Measurements from ENCODE around the gene DNAI1. TPM values are rescaled to one million over a fixed set of nuclear protein-coding genes. Genes with fewer than 3 reads are reported as not detected.

DNAI1 gene
- total RNA-seq, 2 experiments from 2014 or later, result not detected

DNA sequence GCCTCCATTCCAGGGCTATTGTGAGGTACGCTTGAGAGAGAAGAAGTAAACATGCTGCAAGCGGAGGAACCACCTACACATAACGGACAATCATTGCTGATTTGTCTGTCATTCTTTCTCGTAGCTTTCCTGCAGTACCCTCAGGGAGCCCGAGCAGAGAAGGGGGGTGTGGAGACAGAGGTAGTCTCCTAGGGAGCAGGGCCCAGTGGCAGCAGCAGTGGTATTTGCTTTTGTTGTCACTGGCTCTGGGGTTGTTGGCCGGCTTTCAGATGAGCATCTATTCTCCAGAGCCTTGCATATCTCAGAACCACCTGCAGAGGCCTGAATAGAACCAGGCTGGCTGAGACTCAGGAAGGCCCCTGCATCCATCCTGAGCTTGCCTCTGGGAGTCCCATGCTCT is 44.3 kb downstream of the DNAI1 start:
- H3K36me3 ChIP-seq (ENCODE audit: insufficient read depth, low read length), result no peaks in the 10 kb centered on the region
- Mint-ChIP-seq H3K9me3 (no peaks in the 10 kb centered on the region), H3K27ac (no peak overlapping the region), H3K4me1 (ENCODE audit: low read depth) (no peaks in the 10 kb centered on the region), H3K36me3 (ENCODE audit: low read depth) (no peaks in the 10 kb centered on the region), H3K4me3 (no peak overlapping the region), H3K27me3 (peaks cover 13% of the 10 kb centered on the region)
- H3K27me3 ChIP-seq (ENCODE audit: control insufficient read depth in 1 of 2, insufficient read depth in 2 of 2, low read length in 2 of 2), result no peaks in the 10 kb centered on the region
- intact Hi-C loops (cut with DNase I, micrococcal nuclease), result loop anchor here in 1 of 2 experiments (5.0 kb wide), 1 partner anchor 134 kb away; the partner anchor contains the start of gene SIGMAR1
- no peak overlapping the region for H3K27ac ChIP-seq (ENCODE audit: low read depth in 1 of 2, low read length in 2 of 2)
- no peak for ATAC-seq (ENCODE audit: poor library complexity)
- no peak overlapping the region for H3K4me3 ChIP-seq (ENCODE audit: low read length)
- no peak for DNase-seq
- ChIA-PET CTCF (interaction anchor here (0.9 kb wide), 1 partner anchor 99 kb away, joined by 3 read pairs; no protein-coding TSS in a partner anchor), POLR2A (no interaction called here)
- H3K9me3 ChIP-seq (ENCODE audit: control insufficient read depth in 1 of 2, insufficient read depth in 1 of 2, low read length in 2 of 2), result no peaks in the 10 kb centered on the region
- peaks cover 3% of the 10 kb centered on the region for H3K4me1 ChIP-seq (ENCODE audit: insufficient read depth, low read length)
- TF ChIP-seq, protein P1, sequence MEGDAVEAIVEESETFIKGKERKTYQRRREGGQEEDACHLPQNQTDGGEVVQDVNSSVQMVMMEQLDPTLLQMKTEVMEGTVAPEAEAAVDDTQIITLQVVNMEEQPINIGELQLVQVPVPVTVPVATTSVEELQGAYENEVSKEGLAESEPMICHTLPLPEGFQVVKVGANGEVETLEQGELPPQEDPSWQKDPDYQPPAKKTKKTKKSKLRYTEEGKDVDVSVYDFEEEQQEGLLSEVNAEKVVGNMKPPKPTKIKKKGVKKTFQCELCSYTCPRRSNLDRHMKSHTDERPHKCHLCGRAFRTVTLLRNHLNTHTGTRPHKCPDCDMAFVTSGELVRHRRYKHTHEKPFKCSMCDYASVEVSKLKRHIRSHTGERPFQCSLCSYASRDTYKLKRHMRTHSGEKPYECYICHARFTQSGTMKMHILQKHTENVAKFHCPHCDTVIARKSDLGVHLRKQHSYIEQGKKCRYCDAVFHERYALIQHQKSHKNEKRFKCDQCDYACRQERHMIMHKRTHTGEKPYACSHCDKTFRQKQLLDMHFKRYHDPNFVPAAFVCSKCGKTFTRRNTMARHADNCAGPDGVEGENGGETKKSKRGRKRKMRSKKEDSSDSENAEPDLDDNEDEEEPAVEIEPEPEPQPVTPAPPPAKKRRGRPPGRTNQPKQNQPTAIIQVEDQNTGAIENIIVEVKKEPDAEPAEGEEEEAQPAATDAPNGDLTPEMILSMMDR (IDR thresholded peaks at IDR 0.05), result no peak

DNA sequence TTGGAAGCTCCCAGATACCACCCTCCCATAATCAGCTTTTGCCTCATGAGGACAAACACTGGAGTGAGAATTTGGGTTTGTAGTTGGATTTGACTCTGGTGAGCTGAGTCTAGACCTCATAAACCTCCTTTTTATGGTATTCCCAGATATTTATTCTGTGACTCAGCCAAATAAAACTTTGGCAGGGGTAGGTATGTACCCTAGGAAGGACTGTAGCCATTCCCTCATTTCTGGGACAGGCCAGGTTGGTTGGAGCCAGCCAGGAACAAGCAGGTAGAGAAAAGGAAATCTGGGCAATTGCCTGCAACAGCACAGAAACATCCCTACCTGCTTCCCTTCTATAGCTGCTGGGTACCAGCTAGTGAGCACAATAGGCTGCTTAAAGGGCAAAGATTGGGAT is 44.8 kb downstream of the DNAI1 start:
- no peaks in the 10 kb centered on the region for H3K9me3 Mint-ChIP-seq
- no peak for DNase-seq

DNA sequence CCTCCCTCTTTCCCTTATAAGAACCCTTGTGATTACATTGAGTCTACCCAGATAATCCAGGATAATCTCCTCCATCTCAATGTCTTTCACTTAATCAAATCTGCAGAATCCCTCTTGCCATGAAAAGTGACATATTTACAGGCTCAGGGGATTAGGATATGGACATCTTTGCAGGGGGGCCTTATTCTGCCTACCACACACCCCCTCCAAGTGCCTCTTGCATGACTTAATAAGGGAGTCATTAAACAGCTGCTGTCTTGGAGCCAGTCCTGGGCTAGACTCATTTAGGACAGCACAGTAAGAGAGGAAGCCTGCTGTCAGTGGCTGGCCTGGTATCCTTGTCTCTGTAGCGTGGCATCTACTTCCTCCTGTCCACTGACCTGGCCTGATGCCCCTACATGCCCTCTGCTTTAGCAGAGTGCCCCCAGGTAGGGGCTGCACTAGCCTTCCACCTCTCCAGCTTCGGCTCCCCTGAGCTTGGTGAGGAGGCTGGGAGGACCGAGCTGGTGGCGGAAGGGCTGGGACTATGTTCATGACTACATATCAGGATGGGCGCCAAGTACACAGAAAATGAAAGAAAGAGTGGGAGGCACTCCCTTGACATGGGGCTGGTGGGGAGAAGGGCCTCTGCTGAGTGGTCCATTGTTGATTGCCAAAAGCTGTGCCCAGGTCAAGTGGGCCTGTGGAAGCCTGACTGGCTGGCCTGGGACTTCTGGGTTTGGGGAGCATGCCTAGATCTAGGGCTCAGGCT is 46.9 kb downstream of the DNAI1 start:
- Histone ChIP-seq H3K27ac (ENCODE audit: low read depth in 1 of 2, low read length in 2 of 2) (no peak overlapping the region), H3K9me3 (ENCODE audit: control insufficient read depth in 1 of 2, insufficient read depth in 1 of 2, low read length in 2 of 2) (no peaks in the 10 kb centered on the region), H3K4me3 (ENCODE audit: low read length) (no peak overlapping the region), H3K27me3 (ENCODE audit: control insufficient read depth in 1 of 2, insufficient read depth in 2 of 2, low read length in 2 of 2) (no peaks in the 10 kb centered on the region), H3K36me3 (ENCODE audit: insufficient read depth, low read length) (no peaks in the 10 kb centered on the region), H3K4me1 (ENCODE audit: insufficient read depth, low read length) (peaks cover 1% of the 10 kb centered on the region)
- no peaks in the 10 kb centered on the region for H3K9me3 Mint-ChIP-seq
- intact Hi-C loops (cut with DNase I, micrococcal nuclease), result no loop called here
- H3K36me3 Mint-ChIP-seq (ENCODE audit: low read depth), result no peaks in the 10 kb centered on the region
- DNase-seq (no peak), ATAC-seq (ENCODE audit: poor library complexity) (no peak)
- no peak overlapping the region for H3K27ac Mint-ChIP-seq
- H3K4me1 Mint-ChIP-seq (ENCODE audit: low read depth), result no peaks in the 10 kb centered on the region
- no peak overlapping the region for H3K4me3 Mint-ChIP-seq
- POLR2A ChIA-PET, result no interaction called here
- peaks cover 15% of the 10 kb centered on the region for H3K27me3 Mint-ChIP-seq
- CTCF ChIA-PET, result interaction anchor here (2.1 kb wide), 1 partner anchor 102 kb away, joined by 5 read pairs; no protein-coding TSS in a partner anchor
- TF ChIP-seq, protein P1 (IDR thresholded peaks at IDR 0.05), result no peak

More for the DNA sequence above, 44.8 kb downstream of the DNAI1 start:
- Histone ChIP-seq H3K27ac (ENCODE audit: low read depth in 1 of 2, low read length in 2 of 2) (no peak overlapping the region), H3K36me3 (ENCODE audit: insufficient read depth, low read length) (no peaks in the 10 kb centered on the region), H3K4me1 (ENCODE audit: insufficient read depth, low read length) (peaks cover 3% of the 10 kb centered on the region), H3K27me3 (ENCODE audit: control insufficient read depth in 1 of 2, insufficient read depth in 2 of 2, low read length in 2 of 2) (no peaks in the 10 kb centered on the region), H3K9me3 (ENCODE audit: control insufficient read depth in 1 of 2, insufficient read depth in 1 of 2, low read length in 2 of 2) (no peaks in the 10 kb centered on the region), H3K4me3 (ENCODE audit: low read length) (no peak overlapping the region)
- POLR2A ChIA-PET, result no interaction called here
- Mint-ChIP-seq H3K36me3 (ENCODE audit: low read depth) (no peaks in the 10 kb centered on the region), H3K4me3 (no peak overlapping the region), H3K4me1 (ENCODE audit: low read depth) (no peaks in the 10 kb centered on the region), H3K27ac (no peak overlapping the region), H3K27me3 (peaks cover 13% of the 10 kb centered on the region)
- TF ChIP-seq, protein P1 (IDR thresholded peaks at IDR 0.05), result no peak
- CTCF ChIA-PET, result interaction anchor here (0.9 kb wide), 1 partner anchor 100 kb away, joined by 3 read pairs; no protein-coding TSS in a partner anchor
- ATAC-seq (ENCODE audit: poor library complexity), result no peak
- intact Hi-C loops (cut with DNase I, micrococcal nuclease), result loop anchor here in 1 of 2 experiments (5.0 kb wide), 1 partner anchor 134 kb away; the partner anchor contains the start of gene SIGMAR1

Measured in CD4-positive, alpha-beta T cell (primary cell).